ENCODE results near the gene UBE2N. TPM values are rescaled to one million over a fixed set of nuclear protein-coding genes. Genes with fewer than 3 reads are reported as not detected.
A peak's percentile ranks its signal among the peaks of the same experiment; 100 is the strongest.

The UBE2N gene
- total RNA-seq, 4 donors from 2014 or later: 22.3 to 55.9 (median 30.8) TPM

DNA sequence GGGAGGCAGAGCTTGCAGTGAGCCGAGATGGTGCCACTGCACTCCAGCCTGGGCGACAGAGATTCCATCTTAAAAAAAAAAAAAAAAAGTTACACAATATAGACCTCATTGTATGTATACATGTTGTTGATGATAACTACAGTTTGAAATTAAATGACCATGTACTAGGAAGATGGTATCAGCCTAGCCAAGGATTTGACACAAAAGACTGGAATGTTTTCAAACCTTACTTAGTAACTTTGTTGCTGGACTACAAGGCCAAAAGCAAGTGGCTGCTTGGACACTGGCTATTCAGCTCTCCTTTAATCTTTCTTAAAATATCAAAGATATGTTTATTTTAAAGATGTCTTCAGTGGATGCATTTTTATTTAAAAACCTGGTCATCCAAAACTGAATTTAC, 82.9 kb downstream of the UBE2N start:
- Histone ChIP-seq H3K36me3 (no peaks in the 10 kb centered on the region), H3K27me3 (no peaks in the 10 kb centered on the region), H3K4me1 (peaks cover 37 to 38% of the 10 kb centered on the region in 2 donors), H3K27ac (peak overlapping the region; percentile 28 to 61 (median 52)), H3K4me3 (replicated peaks in 1 of 3) (no peak overlapping the region), H3K9me3 (no peaks in the 10 kb centered on the region)
- intact Hi-C loops (cut with DNase I): no loop called here
- no peak for DNase-seq
- 93 to 95% methylated on average over 2 of the region's 2 CpGs for WGBS, 2 donors
- no peak for TF ChIP-seq POLR2A (IDR thresholded peaks at IDR 0.05)
- TF ChIP-seq CTCF (IDR thresholded peaks at IDR 0.05): no peak

GRCh38 chr12:93358058-93358457, 83.7 kb downstream of the UBE2N start:
- Histone ChIP-seq H3K4me3 (replicated peaks in 1 of 3) (no peak overlapping the region), H3K36me3 (no peaks in the 10 kb centered on the region), H3K9me3 (no peaks in the 10 kb centered on the region), H3K27ac (peak overlapping the region in 1 of 3 donors; percentile 52), H3K4me1 (peaks cover 30 to 36% of the 10 kb centered on the region in 2 donors), H3K27me3 (no peaks in the 10 kb centered on the region)
- intact Hi-C loops (cut with DNase I): no loop called here
- no peak for TF ChIP-seq CTCF (IDR thresholded peaks at IDR 0.05)
- no peak for TF ChIP-seq POLR2A (IDR thresholded peaks at IDR 0.05)
- WGBS, 2 donors: 97 to 99% methylated on average over 2 of the region's 2 CpGs
- DNase-seq: no peak

GRCh38 chr12:93356214-93356613, 85.5 kb downstream of the UBE2N start:
- TF ChIP-seq POLR2A (IDR thresholded peaks at IDR 0.05) (no peak), CTCF (IDR thresholded peaks at IDR 0.05) (no peak)
- peaks cover 14 to 24% of the 10 kb centered on the region in 2 donors for H3K4me1 ChIP-seq
- intact Hi-C loops (cut with DNase I): no loop called here
- no peak for DNase-seq
- H3K27me3 ChIP-seq: no peaks in the 10 kb centered on the region
- H3K9me3 ChIP-seq: no peaks in the 10 kb centered on the region
- H3K36me3 ChIP-seq: no peaks in the 10 kb centered on the region
- H3K4me3 ChIP-seq (replicated peaks in 1 of 3): no peak overlapping the region
- no peak overlapping the region for H3K27ac ChIP-seq
- WGBS, 2 donors: 89 to 95% methylated on average over 8 of the region's 8 CpGs

Small RNAs within 50 kb of the gene (small RNA-seq; reads per million reads assigned to genes)
- gene RF00019: not detected

Other genes with a start within 250 kb of the UBE2N start
- 100 to 1,000 TPM; 102 to 125 (median 110) TPM for gene NUDT4, start 64.0 kb downstream of the UBE2N start, total RNA-seq
- gene MRPL42, start 25.6 kb upstream of the UBE2N start, total RNA-seq: 10 to 100 TPM; 42.1 to 71.8 (median 64.0) TPM
- 10 to 100 TPM; 28.6 to 79.8 (median 66.9) TPM for gene SOCS2, start 130.7 kb upstream of the UBE2N start, total RNA-seq
- 10 to 100 TPM; 43.7 to 76.1 (median 51.0) TPM for gene CRADD, start 235.4 kb upstream of the UBE2N start, total RNA-seq

Measured in thyroid gland (tissue), 4 donors.